ENCODE data around the gene RBBP8NL. TPM values are rescaled to one million over a fixed set of nuclear protein-coding genes. Genes with fewer than 3 reads are reported as not detected.
"Not testable (repeated sequence)": the region's sequence is repeated elsewhere in the genome, so short reads cannot be mapped to it uniquely, and the experiment has no call there.

The RBBP8NL gene
- total and polyA plus RNA-seq, 2 donors, result 0.33 to 0.64 TPM

- not testable (repeated sequence) for DNase-seq (ENCODE audit: low read depth in 6 of 9, low spot score in 9 of 9); H3K4me3 ChIP-seq (ENCODE audit: low read length in 2 of 2); H3K4me1 ChIP-seq (ENCODE audit: control insufficient read depth in 2 of 2, insufficient read depth in 2 of 2, low read length in 2 of 2); H3K27ac ChIP-seq (ENCODE audit: low read depth in 1 of 2, low read length in 1 of 2); H3K9me3 ChIP-seq (ENCODE audit: control insufficient read depth in 2 of 2, insufficient read depth in 1 of 2, low read length in 1 of 2); H3K36me3 ChIP-seq (ENCODE audit: control insufficient read depth in 2 of 2, insufficient read depth in 2 of 2, low read length in 1 of 2)
- over 99% methylated on average over 4 of the region's 4 CpGs for WGBS
- peaks cover 0 to 18% of the 10 kb centered on the region in 2 donors for H3K27me3 ChIP-seq (ENCODE audit: control insufficient read depth in 2 of 2, insufficient read depth in 1 of 2, low read length in 1 of 2)
Observed at GRCh38 chr20:62426059-62426348, 1.3 kb downstream of the RBBP8NL start.

- Histone ChIP-seq H3K9me3 (ENCODE audit: control insufficient read depth in 2 of 2, insufficient read depth in 1 of 2, low read length in 1 of 2) (peaks cover 0 to 2% of the 10 kb centered on the region in 2 donors), H3K27ac (ENCODE audit: low read depth in 1 of 2, low read length in 1 of 2) (no peak overlapping the region), H3K36me3 (ENCODE audit: control insufficient read depth in 2 of 2, insufficient read depth in 2 of 2, low read length in 1 of 2) (no peaks in the 10 kb centered on the region), H3K4me1 (ENCODE audit: control insufficient read depth in 2 of 2, insufficient read depth in 2 of 2, low read length in 2 of 2) (no peaks in the 10 kb centered on the region), H3K27me3 (ENCODE audit: control insufficient read depth in 2 of 2, insufficient read depth in 1 of 2, low read length in 1 of 2) (peaks cover 0 to 18% of the 10 kb centered on the region in 2 donors), H3K4me3 (ENCODE audit: low read length in 2 of 2) (no peak overlapping the region)
- WGBS, result 93% methylated on average over 21 of the region's 21 CpGs
- DNase-seq (ENCODE audit: low read depth in 6 of 9, low spot score in 9 of 9), result no peak
Observed at GRCh38 chr20:62425281-62426058, 1.9 kb downstream of the RBBP8NL start.

- H3K4me1 ChIP-seq (ENCODE audit: control insufficient read depth in 2 of 2, insufficient read depth in 2 of 2, low read length in 2 of 2), result no peaks in the 10 kb centered on the region
- H3K9me3 ChIP-seq (ENCODE audit: control insufficient read depth in 2 of 2, insufficient read depth in 1 of 2, low read length in 1 of 2), result peaks cover 0 to 2% of the 10 kb centered on the region in 2 donors
- H3K4me3 ChIP-seq (ENCODE audit: low read length in 2 of 2), result no peak overlapping the region
- no peak for DNase-seq (ENCODE audit: low read depth in 6 of 9, low spot score in 9 of 9)
- H3K27ac ChIP-seq (ENCODE audit: low read depth in 1 of 2, low read length in 1 of 2), result no peak overlapping the region
- 76% methylated on average over 23 of the region's 23 CpGs for WGBS
- peaks cover 0 to 18% of the 10 kb centered on the region in 2 donors for H3K27me3 ChIP-seq (ENCODE audit: control insufficient read depth in 2 of 2, insufficient read depth in 1 of 2, low read length in 1 of 2)
- no peaks in the 10 kb centered on the region for H3K36me3 ChIP-seq (ENCODE audit: control insufficient read depth in 2 of 2, insufficient read depth in 2 of 2, low read length in 1 of 2)
Observed at GRCh38 chr20:62424249-62425107, 2.9 kb downstream of the RBBP8NL start.

- DNase-seq (ENCODE audit: low read depth in 6 of 9, low spot score in 9 of 9), result no peak
- Histone ChIP-seq H3K27ac (ENCODE audit: low read depth in 1 of 2, low read length in 1 of 2) (no peak overlapping the region), H3K36me3 (ENCODE audit: control insufficient read depth in 2 of 2, insufficient read depth in 2 of 2, low read length in 1 of 2) (no peaks in the 10 kb centered on the region), H3K27me3 (ENCODE audit: control insufficient read depth in 2 of 2, insufficient read depth in 1 of 2, low read length in 1 of 2) (peaks cover 0 to 14% of the 10 kb centered on the region in 2 donors), H3K9me3 (ENCODE audit: control insufficient read depth in 2 of 2, insufficient read depth in 1 of 2, low read length in 1 of 2) (peaks cover 0 to 2% of the 10 kb centered on the region in 2 donors), H3K4me1 (ENCODE audit: control insufficient read depth in 2 of 2, insufficient read depth in 2 of 2, low read length in 2 of 2) (no peaks in the 10 kb centered on the region), H3K4me3 (ENCODE audit: low read length in 2 of 2) (no peak overlapping the region)
- 57% methylated on average over 10 of the region's 10 CpGs for WGBS
Observed at GRCh38 chr20:62423326-62423706, 4.0 kb downstream of the RBBP8NL start.

- Histone ChIP-seq H3K4me3 (ENCODE audit: low read length in 2 of 2) (no peak overlapping the region), H3K36me3 (ENCODE audit: control insufficient read depth in 2 of 2, insufficient read depth in 2 of 2, low read length in 1 of 2) (no peaks in the 10 kb centered on the region), H3K4me1 (ENCODE audit: control insufficient read depth in 2 of 2, insufficient read depth in 2 of 2, low read length in 2 of 2) (no peaks in the 10 kb centered on the region), H3K27me3 (ENCODE audit: control insufficient read depth in 2 of 2, insufficient read depth in 1 of 2, low read length in 1 of 2) (peaks cover 0 to 14% of the 10 kb centered on the region in 2 donors), H3K9me3 (ENCODE audit: control insufficient read depth in 2 of 2, insufficient read depth in 1 of 2, low read length in 1 of 2) (peaks cover 0 to 2% of the 10 kb centered on the region in 2 donors), H3K27ac (ENCODE audit: low read depth in 1 of 2, low read length in 1 of 2) (no peak overlapping the region)
- WGBS, result 89% methylated on average over 20 of the region's 20 CpGs
- DNase-seq (ENCODE audit: low read depth in 6 of 9, low spot score in 9 of 9), result no peak
Observed at GRCh38 chr20:62422636-62423325, 4.6 kb downstream of the RBBP8NL start.

- no peak overlapping the region for H3K27ac ChIP-seq (ENCODE audit: low read depth in 1 of 2, low read length in 1 of 2)
- peaks cover 0 to 2% of the 10 kb centered on the region in 2 donors for H3K9me3 ChIP-seq (ENCODE audit: control insufficient read depth in 2 of 2, insufficient read depth in 1 of 2, low read length in 1 of 2)
- WGBS, result 88% methylated on average over 6 of the region's 6 CpGs
- no peaks in the 10 kb centered on the region for H3K4me1 ChIP-seq (ENCODE audit: control insufficient read depth in 2 of 2, insufficient read depth in 2 of 2, low read length in 2 of 2)
- H3K36me3 ChIP-seq (ENCODE audit: control insufficient read depth in 2 of 2, insufficient read depth in 2 of 2, low read length in 1 of 2), result no peaks in the 10 kb centered on the region
- H3K27me3 ChIP-seq (ENCODE audit: control insufficient read depth in 2 of 2, insufficient read depth in 1 of 2, low read length in 1 of 2), result peaks cover 0 to 9% of the 10 kb centered on the region in 2 donors
- no peak for DNase-seq (ENCODE audit: low read depth in 6 of 9, low spot score in 9 of 9)
- H3K4me3 ChIP-seq (ENCODE audit: low read length in 2 of 2), result no peak overlapping the region
Observed at GRCh38 chr20:62421716-62421990, 5.7 kb downstream of the RBBP8NL start.

- peaks cover 0 to 2% of the 10 kb centered on the region in 2 donors for H3K9me3 ChIP-seq (ENCODE audit: control insufficient read depth in 2 of 2, insufficient read depth in 1 of 2, low read length in 1 of 2)
- no peak for DNase-seq (ENCODE audit: low read depth in 6 of 9, low spot score in 9 of 9)
- peaks cover 0 to 6% of the 10 kb centered on the region in 2 donors for H3K27me3 ChIP-seq (ENCODE audit: control insufficient read depth in 2 of 2, insufficient read depth in 1 of 2, low read length in 1 of 2)
- WGBS, result 93% methylated on average over 24 of the region's 24 CpGs
- H3K4me1 ChIP-seq (ENCODE audit: control insufficient read depth in 2 of 2, insufficient read depth in 2 of 2, low read length in 2 of 2), result no peaks in the 10 kb centered on the region
- no peak overlapping the region for H3K4me3 ChIP-seq (ENCODE audit: low read length in 2 of 2)
- H3K36me3 ChIP-seq (ENCODE audit: control insufficient read depth in 2 of 2, insufficient read depth in 2 of 2, low read length in 1 of 2), result no peaks in the 10 kb centered on the region
- H3K27ac ChIP-seq (ENCODE audit: low read depth in 1 of 2, low read length in 1 of 2), result no peak overlapping the region
Observed at GRCh38 chr20:62420846-62421715, 6.3 kb downstream of the RBBP8NL start.

GRCh38 chr20:62419759-62420158 lies 7.6 kb downstream of the RBBP8NL start:
- H3K36me3 ChIP-seq (ENCODE audit: control insufficient read depth in 2 of 2, insufficient read depth in 2 of 2, low read length in 1 of 2), result no peaks in the 10 kb centered on the region
- DNase-seq (ENCODE audit: low read depth in 6 of 9, low spot score in 9 of 9), result no peak
- peaks cover 0 to 2% of the 10 kb centered on the region in 2 donors for H3K9me3 ChIP-seq (ENCODE audit: control insufficient read depth in 2 of 2, insufficient read depth in 1 of 2, low read length in 1 of 2)
- H3K4me1 ChIP-seq (ENCODE audit: control insufficient read depth in 2 of 2, insufficient read depth in 2 of 2, low read length in 2 of 2), result no peaks in the 10 kb centered on the region
- WGBS, result 85% methylated on average over 9 of the region's 9 CpGs
- H3K27me3 ChIP-seq (ENCODE audit: control insufficient read depth in 2 of 2, insufficient read depth in 1 of 2, low read length in 1 of 2), result peaks cover 0 to 6% of the 10 kb centered on the region in 2 donors
- no peak overlapping the region for H3K27ac ChIP-seq (ENCODE audit: low read depth in 1 of 2, low read length in 1 of 2)
- no peak overlapping the region for H3K4me3 ChIP-seq (ENCODE audit: low read length in 2 of 2)
